ENCODE measurements around the gene POLR2F.

Gene POLR2F

GRCh38 chr22:37989146-37990045, 35.9 kb downstream of the POLR2F start:
- Histone ChIP-seq H3K36me3 (peaks cover 0 to 10% (median 3%) of the 10 kb centered on the region in 3 donors), H3K9me3 (no peaks in the 10 kb centered on the region), H3K27me3 (no peaks in the 10 kb centered on the region), H3K4me3 (no peak overlapping the region), H3K4me1 (no peaks in the 10 kb centered on the region), H3K27ac (no peak overlapping the region)
- intact Hi-C loops (cut with DNase I; ENCODE audit: low total_unique reads) = no loop called here
- no peak for DNase-seq
- no peak for TF ChIP-seq CTCF (IDR thresholded peaks at IDR 0.05)

- H3K27ac ChIP-seq = no peak overlapping the region
- peaks cover 0 to 10% (median 3%) of the 10 kb centered on the region in 3 donors for H3K36me3 ChIP-seq
These were observed 36.8 kb downstream of the POLR2F start for GRCh38 chr22:37990301-37990700.

GRCh38 chr22:37990862-37991261, 37.4 kb downstream of the POLR2F start:
- peaks cover 0 to 1% (median 0%) of the 10 kb centered on the region in 4 donors for H3K4me1 ChIP-seq
- no peak for TF ChIP-seq CTCF (IDR thresholded peaks at IDR 0.05)
- intact Hi-C loops (cut with DNase I; ENCODE audit: low total_unique reads) = no loop called here
- no peak for DNase-seq
- H3K36me3 ChIP-seq = peaks cover 0 to 8% (median 3%) of the 10 kb centered on the region in 3 donors
- no peak overlapping the region for H3K4me3 ChIP-seq
- H3K9me3 ChIP-seq = no peaks in the 10 kb centered on the region
- no peak overlapping the region for H3K27ac ChIP-seq
- no peaks in the 10 kb centered on the region for H3K27me3 ChIP-seq

More at GRCh38 chr22:37990301-37990700, 36.8 kb downstream of the POLR2F start:
- no peak for DNase-seq
- Histone ChIP-seq H3K4me1 (no peaks in the 10 kb centered on the region), H3K27me3 (no peaks in the 10 kb centered on the region), H3K9me3 (no peaks in the 10 kb centered on the region), H3K4me3 (no peak overlapping the region)
- TF ChIP-seq CTCF (IDR thresholded peaks at IDR 0.05) = no peak
- intact Hi-C loops (cut with DNase I; ENCODE audit: low total_unique reads) = no loop called here

DNA sequence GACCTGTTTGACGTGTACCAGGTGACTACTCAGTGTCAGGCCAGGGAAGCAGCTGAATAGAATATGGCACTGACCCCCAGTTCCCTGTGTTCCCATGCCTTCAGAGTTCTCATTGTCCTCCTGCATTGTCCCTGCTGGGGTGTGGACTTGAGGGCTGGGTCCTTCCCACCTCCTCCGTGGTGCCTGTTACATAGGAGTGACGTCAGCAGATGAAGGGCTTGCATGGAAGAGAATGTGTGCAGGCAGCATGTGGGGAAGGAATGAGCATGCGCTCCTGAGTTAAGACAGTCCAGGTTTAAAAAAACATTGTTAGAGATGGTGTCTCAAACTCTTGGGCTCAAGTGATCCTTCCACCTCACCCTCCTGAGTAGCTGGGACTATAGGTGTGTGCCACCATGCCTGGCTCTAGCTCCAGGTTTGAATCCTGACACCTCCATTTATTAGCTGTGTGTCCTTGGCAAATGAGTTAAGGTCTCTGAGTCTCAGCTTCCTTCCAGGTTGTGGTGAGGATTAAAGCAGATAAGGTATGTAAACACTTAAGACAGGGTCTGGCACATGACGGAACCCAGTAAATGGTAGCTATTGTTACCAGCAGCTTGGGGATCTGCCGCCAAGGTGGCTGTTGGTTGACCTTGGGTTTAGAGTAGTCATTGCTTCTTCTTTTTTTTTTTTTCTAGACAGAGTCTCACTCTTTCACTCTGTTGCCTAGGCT, 38.4 kb downstream of the POLR2F start:
- H3K9me3 ChIP-seq = no peaks in the 10 kb centered on the region
- no peak for DNase-seq
- TF ChIP-seq CTCF (IDR thresholded peaks at IDR 0.05) = no peak
- no peak overlapping the region for H3K4me3 ChIP-seq
- H3K27ac ChIP-seq = no peak overlapping the region
- H3K36me3 ChIP-seq = no peaks in the 10 kb centered on the region
- intact Hi-C loops (cut with DNase I; ENCODE audit: low total_unique reads) = no loop called here
- H3K27me3 ChIP-seq = no peaks in the 10 kb centered on the region
- H3K4me1 ChIP-seq = peaks cover 0 to 11% (median 0%) of the 10 kb centered on the region in 4 donors

DNA sequence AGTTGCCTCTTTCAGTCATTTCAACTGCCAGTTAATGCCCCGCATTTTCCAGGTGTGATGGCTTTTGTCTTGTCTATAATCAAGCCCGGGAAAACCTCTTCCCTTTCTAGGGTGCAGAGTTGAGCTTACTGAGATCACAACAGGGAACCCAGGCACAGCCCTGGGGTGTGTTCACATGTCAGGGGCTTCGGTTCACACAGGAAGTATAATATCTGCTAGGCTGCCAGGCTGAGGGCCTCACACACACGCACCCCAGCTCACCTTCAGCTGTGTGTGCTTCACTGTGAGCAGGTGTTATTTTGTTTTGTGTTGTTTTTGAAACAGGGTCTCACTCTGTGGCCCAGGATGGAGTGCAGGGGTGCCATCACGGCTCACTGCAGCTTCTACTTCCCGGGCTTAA, 40.5 kb downstream of the POLR2F start:
- H3K4me1 ChIP-seq = peaks cover 0 to 14% (median 0%) of the 10 kb centered on the region in 4 donors
- TF ChIP-seq CTCF (IDR thresholded peaks at IDR 0.05) = no peak
- no peak for DNase-seq
- no peaks in the 10 kb centered on the region for H3K36me3 ChIP-seq
- H3K4me3 ChIP-seq = no peak overlapping the region
- no peaks in the 10 kb centered on the region for H3K27me3 ChIP-seq
- intact Hi-C loops (cut with DNase I; ENCODE audit: low total_unique reads) = no loop called here
- no peak overlapping the region for H3K27ac ChIP-seq
- no peaks in the 10 kb centered on the region for H3K9me3 ChIP-seq

Data from tibial artery (tissue), 4 donors.